ENCODE data around the gene CDH23. TPM values are rescaled to one million over a fixed set of nuclear protein-coding genes. Genes with fewer than 3 reads are reported as not detected.

CDH23 gene
- total and polyA plus RNA-seq, 7 donors = 1.00 to 3.8 (median 1.9) TPM

DNA sequence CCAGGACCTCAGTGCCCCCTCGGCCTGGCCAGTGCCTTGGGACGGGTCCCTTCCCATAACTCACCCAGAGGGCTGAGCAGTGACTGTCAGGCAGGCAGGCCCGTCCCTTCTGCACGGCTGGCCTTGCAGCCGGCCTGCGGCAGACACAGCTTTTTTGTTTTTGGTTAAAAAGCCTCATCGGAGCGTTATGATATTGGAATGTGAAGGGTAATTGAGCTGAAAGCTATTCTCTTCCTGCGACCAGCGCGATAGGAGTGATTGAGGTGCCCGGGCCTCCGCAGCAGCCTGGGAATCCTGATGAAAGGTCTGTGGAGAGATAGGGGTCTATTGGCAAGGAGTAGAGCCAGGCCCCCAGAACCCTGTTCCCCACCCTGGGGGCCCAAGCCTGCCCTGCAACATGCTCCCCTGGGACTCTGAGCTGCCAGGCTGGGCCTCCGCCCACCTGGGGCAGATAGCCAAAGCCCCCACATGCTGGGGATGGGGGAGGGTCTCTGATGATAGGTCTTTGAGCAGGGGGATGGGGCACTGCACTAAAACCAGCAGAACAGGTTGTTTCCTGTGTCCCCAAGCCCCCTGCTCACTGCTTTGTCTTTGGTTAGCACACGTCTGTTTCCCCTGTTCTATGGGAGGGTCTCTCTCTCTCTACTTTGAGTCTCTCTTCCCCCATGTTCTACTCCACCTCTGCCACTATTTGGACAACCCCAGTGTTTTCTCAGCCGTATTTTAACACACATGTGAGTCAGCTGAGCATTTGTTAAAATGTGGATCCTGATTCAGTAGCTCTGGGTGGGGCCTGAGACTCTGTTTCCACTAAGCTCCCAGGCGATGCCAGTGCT, 131.9 kb downstream of the CDH23 start:
- no peak for ATAC-seq
- WGBS, 3 donors = 84% methylated on average over 17 of the region's 17 CpGs
- Histone ChIP-seq H3K36me3 (ENCODE audit: insufficient read depth in 1 of 2, low read depth in 1 of 2) (no peaks in the 10 kb centered on the region), H3K9me3 (no peaks in the 10 kb centered on the region), H3K4me3 (no peak overlapping the region), H3K27me3 (ENCODE audit: insufficient read depth in 3 of 3, low read length in 2 of 3) (no peaks in the 10 kb centered on the region), H3K4me1 (no peaks in the 10 kb centered on the region), H3K27ac (no peak overlapping the region)
- TF ChIP-seq, protein P1, sequence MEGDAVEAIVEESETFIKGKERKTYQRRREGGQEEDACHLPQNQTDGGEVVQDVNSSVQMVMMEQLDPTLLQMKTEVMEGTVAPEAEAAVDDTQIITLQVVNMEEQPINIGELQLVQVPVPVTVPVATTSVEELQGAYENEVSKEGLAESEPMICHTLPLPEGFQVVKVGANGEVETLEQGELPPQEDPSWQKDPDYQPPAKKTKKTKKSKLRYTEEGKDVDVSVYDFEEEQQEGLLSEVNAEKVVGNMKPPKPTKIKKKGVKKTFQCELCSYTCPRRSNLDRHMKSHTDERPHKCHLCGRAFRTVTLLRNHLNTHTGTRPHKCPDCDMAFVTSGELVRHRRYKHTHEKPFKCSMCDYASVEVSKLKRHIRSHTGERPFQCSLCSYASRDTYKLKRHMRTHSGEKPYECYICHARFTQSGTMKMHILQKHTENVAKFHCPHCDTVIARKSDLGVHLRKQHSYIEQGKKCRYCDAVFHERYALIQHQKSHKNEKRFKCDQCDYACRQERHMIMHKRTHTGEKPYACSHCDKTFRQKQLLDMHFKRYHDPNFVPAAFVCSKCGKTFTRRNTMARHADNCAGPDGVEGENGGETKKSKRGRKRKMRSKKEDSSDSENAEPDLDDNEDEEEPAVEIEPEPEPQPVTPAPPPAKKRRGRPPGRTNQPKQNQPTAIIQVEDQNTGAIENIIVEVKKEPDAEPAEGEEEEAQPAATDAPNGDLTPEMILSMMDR (IDR thresholded peaks at IDR 0.05) = no peak
- peak in 1 of 2 donors; percentile 35 for DNase-seq
- intact Hi-C loops (cut with DNase I) = no loop called here

DNA sequence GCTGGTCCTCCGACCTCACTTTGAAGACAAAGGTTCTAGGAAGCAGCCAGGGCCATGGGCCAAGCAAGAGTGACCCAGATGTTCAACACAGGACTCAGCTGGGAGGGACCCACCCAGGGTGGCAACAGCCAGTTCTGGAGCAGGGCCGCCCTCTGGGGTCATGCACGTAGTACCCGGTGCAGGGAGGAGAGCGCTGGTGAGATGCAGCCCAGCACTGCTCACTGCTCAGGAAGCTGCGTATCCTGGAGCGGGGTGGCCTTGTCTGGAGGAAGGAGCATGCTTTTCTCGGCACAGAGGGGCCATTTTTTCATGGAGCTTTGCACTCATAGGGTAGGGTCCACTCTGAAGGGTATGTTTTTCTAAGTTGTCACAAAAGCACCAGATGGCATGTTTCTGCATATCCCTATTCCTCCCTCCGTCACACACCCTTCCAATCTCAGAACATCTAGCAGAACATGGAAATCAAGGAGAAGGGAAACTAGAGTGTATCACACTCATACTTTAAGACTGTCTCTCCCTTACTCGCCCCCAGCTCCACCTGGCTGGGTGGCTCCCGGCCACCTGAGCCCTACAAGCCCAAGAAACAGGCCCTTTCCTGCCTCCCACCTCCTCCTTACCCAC, 132.6 kb downstream of the CDH23 start:
- TF ChIP-seq, protein P1 (IDR thresholded peaks at IDR 0.05) = no peak
- ATAC-seq = no peak
- Histone ChIP-seq H3K27ac (no peak overlapping the region), H3K9me3 (no peaks in the 10 kb centered on the region), H3K36me3 (ENCODE audit: insufficient read depth in 1 of 2, low read depth in 1 of 2) (no peaks in the 10 kb centered on the region), H3K4me3 (no peak overlapping the region), H3K27me3 (ENCODE audit: insufficient read depth in 3 of 3, low read length in 2 of 3) (no peaks in the 10 kb centered on the region), H3K4me1 (no peaks in the 10 kb centered on the region)
- intact Hi-C loops (cut with DNase I) = no loop called here
- 77 to 81% (median 78%) methylated on average over 11 of the region's 11 CpGs for WGBS, 3 donors
- peak in 1 of 2 donors; percentile 46 for DNase-seq

DNA sequence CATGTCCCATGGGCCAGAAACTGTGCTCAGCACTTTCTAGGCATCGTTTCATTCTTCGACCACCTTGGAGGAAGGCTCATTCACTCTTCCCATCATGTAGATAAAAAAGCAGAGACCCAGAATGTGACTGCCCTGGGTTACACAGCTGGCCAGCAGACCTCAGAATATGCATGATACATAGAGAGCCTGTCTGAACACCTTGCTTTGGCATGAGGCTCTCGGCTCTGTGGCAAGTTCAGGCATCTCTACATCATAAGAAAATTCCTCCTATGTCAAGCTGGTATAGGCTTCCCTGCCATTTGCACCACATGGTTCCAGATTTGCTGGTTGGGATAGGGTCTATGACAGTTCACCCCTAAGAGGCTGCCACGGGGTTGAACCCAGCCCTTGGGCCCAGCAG, 134.1 kb downstream of the CDH23 start:
- Histone ChIP-seq H3K36me3 (ENCODE audit: insufficient read depth in 1 of 2, low read depth in 1 of 2) (no peaks in the 10 kb centered on the region), H3K27ac (no peak overlapping the region), H3K4me1 (no peaks in the 10 kb centered on the region), H3K4me3 (no peak overlapping the region), H3K27me3 (ENCODE audit: insufficient read depth in 3 of 3, low read length in 2 of 3) (no peaks in the 10 kb centered on the region), H3K9me3 (no peaks in the 10 kb centered on the region)
- 90 to 97% (median 91%) methylated on average over 4 of the region's 4 CpGs for WGBS, 3 donors
- intact Hi-C loops (cut with DNase I) = no loop called here
- ATAC-seq = no peak
- no peak for DNase-seq
- TF ChIP-seq, protein P1 (IDR thresholded peaks at IDR 0.05) = no peak

DNA sequence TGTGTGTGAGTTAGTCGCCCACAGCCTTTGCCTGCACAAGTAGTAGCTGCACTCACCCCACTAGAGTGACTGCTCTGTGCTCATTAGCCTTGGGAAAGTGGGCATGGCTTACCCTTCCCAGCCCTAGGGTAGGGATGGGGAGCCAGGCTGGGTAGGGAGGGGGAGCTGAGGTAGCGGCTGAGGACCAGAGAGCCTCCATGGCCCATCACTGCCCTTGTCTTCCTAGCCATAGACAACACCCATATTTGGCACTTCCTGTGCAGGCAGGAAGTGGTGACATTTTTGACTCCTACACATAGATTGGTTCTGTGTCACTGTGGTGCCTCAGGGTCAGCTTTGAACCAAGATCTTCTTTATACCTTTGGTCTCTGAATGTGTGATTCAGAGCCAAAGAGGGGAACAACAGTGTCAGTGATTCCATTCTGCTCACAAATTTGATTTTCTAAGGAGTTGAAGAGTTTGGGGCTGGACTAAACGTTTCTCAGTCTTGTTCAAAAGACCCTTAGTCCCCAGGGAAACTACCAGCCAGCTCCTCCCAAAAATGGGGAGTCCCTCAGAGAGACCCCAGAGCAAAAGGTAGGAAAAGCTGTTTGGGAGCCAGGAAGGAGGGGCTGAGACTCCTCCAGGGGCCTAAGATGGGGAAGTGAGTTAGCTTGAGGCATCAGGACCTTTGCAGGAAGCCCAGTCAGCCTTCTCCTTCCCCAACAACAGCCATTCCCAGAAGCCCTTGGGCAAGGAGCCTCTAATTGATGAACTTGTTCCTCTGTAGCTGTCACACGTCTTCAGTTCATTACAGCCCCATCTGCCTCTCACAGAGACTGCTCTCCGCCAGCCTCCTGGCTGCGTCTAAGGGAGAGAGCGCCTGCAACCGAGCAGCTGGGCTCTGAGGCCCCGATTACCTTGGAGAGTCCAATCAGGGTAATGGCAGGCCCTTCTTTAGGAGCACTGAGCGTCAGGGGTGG, 135.0 kb downstream of the CDH23 start:
- no peaks in the 10 kb centered on the region for H3K4me1 ChIP-seq
- TF ChIP-seq, protein P1 (IDR thresholded peaks at IDR 0.05) = no peak
- ATAC-seq (no peak), DNase-seq (no peak)
- H3K27me3 ChIP-seq (ENCODE audit: insufficient read depth in 3 of 3, low read length in 2 of 3) = no peaks in the 10 kb centered on the region
- no peak overlapping the region for H3K27ac ChIP-seq
- intact Hi-C loops (cut with DNase I) = no loop called here
- no peaks in the 10 kb centered on the region for H3K9me3 ChIP-seq
- WGBS, 3 donors = 82 to 85% (median 84%) methylated on average over 10 of the region's 10 CpGs
- no peaks in the 10 kb centered on the region for H3K36me3 ChIP-seq (ENCODE audit: insufficient read depth in 1 of 2, low read depth in 1 of 2)
- no peak overlapping the region for H3K4me3 ChIP-seq

All from psoas muscle (tissue), 8 donors.